ENCODE data around the gene SLC39A11. TPM values are rescaled to one million over a fixed set of nuclear protein-coding genes. Genes with fewer than 3 reads are reported as not detected.

The SLC39A11 gene
- total RNA-seq, 2 donors from 2014 or later: 18.1 to 20.1 TPM

- H3K4me1 ChIP-seq (ENCODE audit: control insufficient read depth, insufficient read depth, low read length): no peaks in the 10 kb centered on the region
- no peaks in the 10 kb centered on the region for H3K36me3 ChIP-seq (ENCODE audit: control insufficient read depth, insufficient read depth, low read length)
- WGBS, 2 experiments (ENCODE audit: insufficient coverage in 1 of 2, insufficient read length in 1 of 2): 92% methylated on average over 9 to 12 of the region's 12 CpGs
- Mint-ChIP-seq H3K9me3 (no peaks in the 10 kb centered on the region), H3K27me3 (ENCODE audit: insufficient read depth) (peaks cover 23% of the 10 kb centered on the region), H3K4me3 (no peak overlapping the region), H3K36me3 (ENCODE audit: low read depth) (peaks cover 7% of the 10 kb centered on the region), H3K4me1 (peaks cover 8% of the 10 kb centered on the region), H3K27ac (no peak overlapping the region)
- no peak for DNase-seq
- H3K4me3 ChIP-seq (ENCODE audit: low read length): no peak overlapping the region
- no peak for TF ChIP-seq CTCF (conservative IDR thresholded peaks at IDR 0.05)
- H3K9me3 ChIP-seq (ENCODE audit: control insufficient read depth, low read length): no peaks in the 10 kb centered on the region
- H3K27me3 ChIP-seq (ENCODE audit: control insufficient read depth, insufficient read depth, low read length, poor library complexity, severe bottlenecking): no peaks in the 10 kb centered on the region
- no peak overlapping the region for H3K27ac ChIP-seq (ENCODE audit: low read depth, low read length)
- H3K9ac ChIP-seq (ENCODE audit: extremely low read depth, low read length, poor library complexity, severe bottlenecking): no peak overlapping the region
These were observed 2.9 kb downstream of the SLC39A11 start for GRCh38 chr17:73089322-73090317.

GRCh38 chr17:73088561-73088960 is 3.9 kb downstream of the SLC39A11 start:
- H3K36me3 ChIP-seq (ENCODE audit: control insufficient read depth, insufficient read depth, low read length): peaks cover 8% of the 10 kb centered on the region
- no peak overlapping the region for H3K4me3 Mint-ChIP-seq
- DNase-seq: no peak
- 92 to 97% methylated on average over 10 of the region's 10 CpGs for WGBS, 2 experiments (ENCODE audit: insufficient coverage in 1 of 2, insufficient read length in 1 of 2)
- no peak overlapping the region for H3K27ac ChIP-seq (ENCODE audit: low read depth, low read length)
- no peaks in the 10 kb centered on the region for H3K27me3 ChIP-seq (ENCODE audit: control insufficient read depth, insufficient read depth, low read length, poor library complexity, severe bottlenecking)
- no peaks in the 10 kb centered on the region for H3K4me1 ChIP-seq (ENCODE audit: control insufficient read depth, insufficient read depth, low read length)
- H3K4me1 Mint-ChIP-seq: peaks cover 8% of the 10 kb centered on the region
- no peak overlapping the region for H3K4me3 ChIP-seq (ENCODE audit: low read length)
- H3K27me3 Mint-ChIP-seq (ENCODE audit: insufficient read depth): peaks cover 16% of the 10 kb centered on the region
- H3K9me3 Mint-ChIP-seq: peaks cover 3% of the 10 kb centered on the region
- no peak overlapping the region for H3K9ac ChIP-seq (ENCODE audit: extremely low read depth, low read length, poor library complexity, severe bottlenecking)
- no peak for TF ChIP-seq CTCF (conservative IDR thresholded peaks at IDR 0.05)
- H3K9me3 ChIP-seq (ENCODE audit: control insufficient read depth, low read length): peaks cover 4% of the 10 kb centered on the region
- H3K36me3 Mint-ChIP-seq (ENCODE audit: low read depth): peaks cover 13% of the 10 kb centered on the region
- H3K27ac Mint-ChIP-seq: no peak overlapping the region

GRCh38 chr17:73083432-73083831 is 9.1 kb downstream of the SLC39A11 start:
- WGBS, 2 experiments (ENCODE audit: insufficient coverage in 1 of 2, insufficient read length in 1 of 2): 61% methylated on average over 3 of the region's 3 CpGs; no CpG with 5 or more reads in 1 of the 2 experiments
- H3K4me3 Mint-ChIP-seq: no peak overlapping the region
- no peak overlapping the region for H3K27ac ChIP-seq (ENCODE audit: low read depth, low read length)
- H3K27ac Mint-ChIP-seq: no peak overlapping the region
- H3K9me3 ChIP-seq (ENCODE audit: control insufficient read depth, low read length): peaks cover 11% of the 10 kb centered on the region
- no peak for DNase-seq
- H3K4me1 Mint-ChIP-seq: no peaks in the 10 kb centered on the region
- H3K27me3 Mint-ChIP-seq (ENCODE audit: insufficient read depth): no peaks in the 10 kb centered on the region
- TF ChIP-seq CTCF (conservative IDR thresholded peaks at IDR 0.05): no peak
- peaks cover 15% of the 10 kb centered on the region for H3K36me3 ChIP-seq (ENCODE audit: control insufficient read depth, insufficient read depth, low read length)
- no peak overlapping the region for H3K4me3 ChIP-seq (ENCODE audit: low read length)
- peaks cover 40% of the 10 kb centered on the region for H3K36me3 Mint-ChIP-seq (ENCODE audit: low read depth)
- H3K9ac ChIP-seq (ENCODE audit: extremely low read depth, low read length, poor library complexity, severe bottlenecking): no peak overlapping the region
- H3K4me1 ChIP-seq (ENCODE audit: control insufficient read depth, insufficient read depth, low read length): no peaks in the 10 kb centered on the region
- H3K27me3 ChIP-seq (ENCODE audit: control insufficient read depth, insufficient read depth, low read length, poor library complexity, severe bottlenecking): no peaks in the 10 kb centered on the region
- H3K9me3 Mint-ChIP-seq: peaks cover 15% of the 10 kb centered on the region
